AG08396 (cell line): ENCODE measurements around the gene ATP6V1G3.
A peak's percentile ranks its signal among the peaks of the same experiment; 100 is the strongest.
"Not testable (repeated sequence)": the region's sequence is repeated elsewhere in the genome, so short reads cannot be mapped to it uniquely, and the experiment has no call there.

Experiments
- DNase-seq: peaks from one replicate; pipeline ENCODE4 v3.0.0; 2012; ENCODE audit warnings: low spot score, mixed read lengths

Gene ATP6V1G3

DNA sequence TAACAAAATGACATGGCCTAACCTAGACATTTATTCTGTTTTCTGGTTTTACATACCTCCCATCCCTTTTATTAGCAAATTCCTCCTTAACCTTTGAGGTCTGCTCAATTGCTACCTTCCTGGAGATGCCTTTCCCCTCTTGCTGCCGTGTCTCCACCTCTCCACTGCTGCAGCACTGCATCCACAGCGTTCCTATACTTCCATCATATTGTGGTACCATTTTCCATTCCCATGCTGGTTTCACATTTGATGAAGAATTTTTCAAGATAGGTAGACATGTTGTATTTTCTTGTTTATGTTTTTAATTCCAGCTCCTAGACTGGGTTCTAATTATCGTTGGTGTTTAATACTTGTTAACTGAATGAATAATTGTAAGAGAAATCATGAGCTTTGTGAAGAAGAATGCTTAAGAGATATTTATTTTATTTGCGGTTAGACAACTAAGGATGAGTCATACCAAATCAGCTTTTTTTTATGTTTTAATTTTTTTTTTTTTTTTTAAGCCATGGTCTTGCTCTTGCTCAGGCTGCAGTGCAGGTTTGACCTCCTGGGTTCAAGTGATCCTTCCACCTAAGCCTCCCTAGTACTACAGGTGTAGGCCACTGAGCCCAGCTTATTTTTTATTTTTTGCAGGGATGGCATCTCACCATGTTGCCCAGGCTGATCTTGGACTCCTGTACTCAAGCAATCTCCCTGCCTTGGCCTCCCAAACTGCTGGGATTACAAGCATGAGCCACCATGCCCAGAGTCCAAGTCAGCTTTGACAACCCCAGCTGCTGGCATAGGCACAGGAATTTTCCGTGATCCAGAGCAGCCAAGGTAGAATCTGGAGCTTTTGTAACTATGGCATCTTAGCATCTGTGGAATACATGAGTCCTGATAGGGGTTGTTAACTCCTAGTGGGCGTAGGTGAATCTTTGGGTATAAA, 44.0 kb downstream of the ATP6V1G3 start:
- peak; percentile 32 for DNase-seq

GRCh38 chr1:198495631-198496030, 44.8 kb downstream of the ATP6V1G3 start:
- DNase-seq: no peak

DNA sequence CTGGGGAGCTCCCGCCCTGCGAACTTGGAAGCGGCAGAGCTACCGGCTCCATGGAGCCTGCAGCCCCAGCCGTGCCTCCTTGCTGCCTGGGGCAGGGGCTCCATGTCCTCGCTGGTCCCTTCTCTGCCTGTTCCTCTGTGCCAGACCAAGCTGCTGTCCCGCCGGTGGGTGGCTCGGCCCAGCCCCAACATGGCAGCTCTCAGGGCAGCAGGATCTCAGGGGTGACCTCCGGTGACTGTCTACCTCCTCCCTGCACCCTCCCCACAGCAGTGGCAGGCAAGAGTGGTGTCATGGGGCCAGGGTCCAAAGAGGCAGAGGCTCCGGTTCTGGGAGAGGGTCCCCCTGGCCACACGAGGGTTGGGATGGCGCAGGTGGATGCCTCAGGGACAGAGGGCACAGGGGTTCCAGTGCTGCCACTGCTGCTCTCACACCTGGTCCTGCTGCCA, 45.8 kb downstream of the ATP6V1G3 start:
- DNase-seq: no peak

GRCh38 chr1:198494139-198494538, 46.3 kb downstream of the ATP6V1G3 start:
- DNase-seq: no peak

GRCh38 chr1:198493329-198493728, 47.2 kb downstream of the ATP6V1G3 start:
- DNase-seq: no peak

- peak; percentile 50 for DNase-seq
These were observed 47.6 kb downstream of the ATP6V1G3 start for GRCh38 chr1:198492872-198493271.

GRCh38 chr1:198491596-198491995, 48.9 kb downstream of the ATP6V1G3 start:
- no peak for DNase-seq

DNA sequence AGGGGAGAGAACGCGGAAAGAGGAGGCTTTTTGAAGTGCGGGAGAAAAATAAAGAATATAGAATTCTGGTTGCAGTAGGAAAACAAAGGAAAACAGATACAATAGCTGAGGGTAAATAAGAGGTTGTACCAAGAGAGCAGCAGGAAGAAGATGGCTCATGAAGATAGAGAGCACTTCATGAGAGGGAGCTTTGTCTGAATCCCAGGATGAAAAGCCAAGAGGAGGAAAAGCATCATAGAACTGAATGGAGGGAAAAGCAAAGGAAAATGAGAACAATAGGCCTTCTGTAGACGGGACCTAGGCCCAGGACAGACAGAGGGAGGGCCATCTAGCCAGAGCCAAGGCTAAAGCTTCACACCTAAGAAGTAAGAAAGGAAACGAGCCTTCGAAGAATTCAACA, 49.5 kb downstream of the ATP6V1G3 start:
- DNase-seq: no peak

DNA sequence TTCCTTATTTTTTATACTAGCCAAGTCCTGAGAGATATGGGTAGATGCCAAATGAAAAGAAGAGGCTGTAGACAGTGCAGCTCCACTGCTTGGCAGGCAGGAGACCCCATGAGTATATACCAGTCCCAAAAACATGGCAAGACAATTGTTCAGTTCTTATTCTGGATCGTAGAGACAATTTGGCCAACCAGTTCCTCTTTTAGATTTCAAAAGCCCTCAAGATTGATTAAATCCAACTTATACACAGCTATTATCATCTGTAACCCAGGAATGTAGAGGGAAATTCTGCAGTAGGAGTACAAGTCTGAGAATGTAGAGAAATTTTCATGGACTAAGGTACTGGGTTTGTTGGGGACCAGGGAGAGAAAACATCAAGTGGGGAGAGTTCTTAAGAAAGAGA, 50.3 kb downstream of the ATP6V1G3 start:
- DNase-seq: no peak

DNA sequence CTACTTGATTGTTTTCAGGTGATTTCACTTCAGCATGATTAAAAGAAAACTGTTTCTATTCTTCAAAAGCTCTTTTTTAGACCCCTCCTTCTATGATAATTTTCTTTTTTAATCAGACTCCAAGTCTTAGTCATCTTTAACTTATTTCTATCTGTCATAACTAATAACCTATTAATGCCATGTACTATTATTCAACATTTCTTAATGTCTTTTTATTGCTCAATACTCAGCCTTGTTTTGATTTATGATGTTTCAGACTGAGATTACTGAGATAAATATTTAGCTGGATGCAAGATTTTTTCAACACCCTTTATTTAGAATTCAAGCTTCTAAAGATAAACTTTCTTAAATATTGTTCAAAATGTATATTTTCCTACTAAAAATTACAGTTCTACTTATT, 53.6 kb downstream of the ATP6V1G3 start:
- DNase-seq: no peak

DNA sequence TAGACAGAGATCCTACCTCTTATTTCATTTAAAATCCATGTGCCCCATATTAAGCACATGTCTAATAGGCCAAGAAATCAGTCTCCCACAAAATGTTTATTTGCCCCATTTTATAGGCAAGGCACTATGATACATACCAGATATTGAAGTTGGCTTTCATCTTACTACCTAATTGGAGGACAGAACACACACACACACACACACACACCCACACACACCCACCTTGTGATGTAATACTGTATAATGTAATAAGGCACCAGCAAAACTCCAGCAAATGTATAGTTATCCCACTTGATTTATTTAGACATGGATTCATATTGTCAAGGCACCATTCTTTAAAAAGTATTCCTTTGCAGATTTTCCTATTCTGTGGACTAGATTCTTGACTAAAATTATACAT, 56.8 kb downstream of the ATP6V1G3 start:
- no peak for DNase-seq

DNA sequence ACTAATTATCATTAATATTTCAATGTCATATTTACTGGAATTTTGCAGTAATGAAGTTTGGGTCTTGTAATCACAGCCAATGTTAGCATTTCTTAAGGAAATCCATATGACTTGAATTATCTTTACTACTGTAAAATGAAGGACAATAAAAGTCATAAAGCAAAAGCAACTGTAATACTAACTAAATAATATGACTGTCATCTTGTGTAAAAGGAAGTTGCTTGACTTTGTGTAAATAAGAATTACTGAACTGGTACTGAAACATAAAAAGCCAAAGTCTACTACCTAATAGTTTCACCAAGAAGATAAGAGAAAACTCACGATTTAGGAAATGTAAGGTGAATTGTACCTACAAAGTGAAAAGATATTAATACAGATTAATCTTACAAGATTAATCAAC, 57.5 kb downstream of the ATP6V1G3 start:
- no peak for DNase-seq

DNA sequence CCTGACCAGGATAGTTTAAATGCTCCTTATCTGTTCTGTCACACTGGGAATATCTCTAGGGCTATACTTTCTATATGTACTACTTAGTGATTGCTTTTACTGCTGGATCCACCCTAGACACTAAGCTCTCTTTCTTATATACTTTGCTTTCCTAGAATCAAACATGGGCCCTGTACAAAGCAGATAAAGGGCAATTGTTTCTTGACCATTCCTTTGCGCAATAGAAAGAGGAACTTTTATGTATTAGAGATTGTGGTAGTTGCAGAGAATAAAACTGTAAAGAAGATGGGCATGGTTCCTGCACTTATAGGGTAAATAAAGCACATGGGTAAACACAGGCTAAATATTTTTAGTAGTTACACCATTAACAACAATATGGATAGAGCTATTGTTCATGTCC, 58.8 kb downstream of the ATP6V1G3 start:
- DNase-seq: no peak

GRCh38 chr1:198480876-198481275, 59.6 kb downstream of the ATP6V1G3 start:
- DNase-seq: no peak

- not testable (repeated sequence) for DNase-seq
These were observed 63.1 kb downstream of the ATP6V1G3 start for GRCh38 chr1:198477354-198477753.
